HL-60 (cell line): Measurements from ENCODE around the gene NDUFC1.

ENCODE experiments used
- CTCF ChIP-seq: IDR thresholded peaks from one replicate; pipeline ENCODE4 v1.5.1; 2011; ENCODE audit warnings: low read length, control low read depth, inconsistent platforms; ENCODE audit not compliant: insufficient read depth
- GABPA ChIP-seq: IDR thresholded peaks from 2 replicates; pipeline ENCODE4 v1.6.1; 2012; ENCODE audit warnings: low read depth
- POLR2AphosphoS5 ChIP-seq: IDR thresholded peaks from 2 replicates; pipeline ENCODE4 v1.6.1; 2012; ENCODE audit warnings: low read depth

- no peak for TF ChIP-seq CTCF
- no peak for TF ChIP-seq POLR2AphosphoS5
- TF ChIP-seq GABPA, result no peak
Measured at GRCh38 chr4:139241784-139242151, 60.5 kb downstream of the NDUFC1 start.
